Measurements from ENCODE around the gene USP7. TPM values are rescaled to one million over a fixed set of nuclear protein-coding genes. Genes with fewer than 3 reads are reported as not detected.

The USP7 gene
- total RNA-seq, 2 experiments from 2014 or later, result 259 to 268 TPM

- intact Hi-C loops (cut with DNase I, micrococcal nuclease), result loop anchor here in 1 of 2 experiments (10.0 kb wide), 1 partner anchor 1881 kb away; the partner anchor contains the start of gene NUBP1
- Histone ChIP-seq H3K36me3 (ENCODE audit: insufficient read depth, low read length) (peaks cover 4% of the 10 kb centered on the region), H3K4me3 (ENCODE audit: low read length) (no peak overlapping the region), H3K9me3 (ENCODE audit: control insufficient read depth in 1 of 2, insufficient read depth in 1 of 2, low read length in 2 of 2) (no peaks in the 10 kb centered on the region), H3K4me1 (ENCODE audit: insufficient read depth, low read length) (peaks cover 39% of the 10 kb centered on the region), H3K27me3 (ENCODE audit: control insufficient read depth in 1 of 2, insufficient read depth in 2 of 2, low read length in 2 of 2) (no peaks in the 10 kb centered on the region), H3K27ac (ENCODE audit: low read depth in 1 of 2, low read length in 2 of 2) (no peak overlapping the region)
- Mint-ChIP-seq H3K4me1 (ENCODE audit: low read depth) (peaks cover 36% of the 10 kb centered on the region), H3K4me3 (peak overlapping the region; percentile 30), H3K36me3 (ENCODE audit: low read depth) (peaks cover 12% of the 10 kb centered on the region), H3K27ac (peak overlapping the region; percentile 40), H3K27me3 (no peaks in the 10 kb centered on the region), H3K9me3 (no peaks in the 10 kb centered on the region)
- CTCF ChIA-PET, result no interaction called here
- DNase-seq (no peak), ATAC-seq (ENCODE audit: poor library complexity) (no peak)
- no peak for TF ChIP-seq CTCF (IDR thresholded peaks at IDR 0.05)
- POLR2A ChIA-PET, result interaction anchor here (1.2 kb wide), 1 partner anchor 12 kb away, joined by 3 read pairs; no protein-coding TSS in a partner anchor
These were observed 99.9 kb downstream of the USP7 start for GRCh38 chr16:8863594-8864424.

DNA sequence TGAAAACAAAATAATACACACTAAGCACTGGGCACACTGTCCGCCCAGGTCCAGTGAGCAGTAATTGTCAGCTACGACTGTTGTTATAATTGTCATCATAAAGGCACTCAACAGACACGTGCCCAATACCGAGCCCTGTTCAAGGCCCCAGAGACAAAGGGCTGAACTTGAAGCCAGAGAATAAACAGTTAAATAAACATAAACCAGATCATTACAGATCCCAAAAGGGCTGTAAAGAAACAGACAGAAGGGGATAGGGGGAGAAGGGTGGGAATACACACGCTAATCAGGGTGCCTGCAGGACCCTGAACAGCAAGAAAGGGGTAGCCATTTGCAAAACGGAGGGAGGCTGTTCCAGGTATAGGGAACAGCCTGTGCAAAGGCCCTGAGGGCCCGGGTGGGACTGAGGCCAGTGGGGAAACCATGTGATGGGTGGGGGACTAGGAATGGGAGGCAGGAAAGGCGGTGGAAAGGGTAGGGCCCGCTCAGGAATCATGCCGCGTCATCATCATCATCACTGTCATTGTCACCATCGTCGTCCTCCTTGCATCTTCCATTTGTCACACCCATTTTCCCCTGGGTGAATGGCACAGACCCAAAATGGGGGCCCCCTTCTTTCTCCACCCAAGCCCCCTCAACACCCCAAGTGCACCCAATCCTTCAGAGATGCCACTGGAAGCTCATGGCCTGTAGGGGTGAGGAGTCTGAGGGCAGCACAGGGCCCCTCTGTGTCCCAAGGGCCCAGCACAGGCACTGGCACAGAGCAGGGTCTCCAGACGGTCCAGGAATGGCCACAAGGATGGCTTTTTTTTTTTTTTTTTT is 101.2 kb downstream of the USP7 start:
- Histone ChIP-seq H3K4me1 (ENCODE audit: insufficient read depth, low read length) (peaks cover 34% of the 10 kb centered on the region), H3K27me3 (ENCODE audit: control insufficient read depth in 1 of 2, insufficient read depth in 2 of 2, low read length in 2 of 2) (no peaks in the 10 kb centered on the region), H3K4me3 (ENCODE audit: low read length) (no peak overlapping the region), H3K36me3 (ENCODE audit: insufficient read depth, low read length) (peaks cover 14% of the 10 kb centered on the region), H3K9me3 (ENCODE audit: control insufficient read depth in 1 of 2, insufficient read depth in 1 of 2, low read length in 2 of 2) (no peaks in the 10 kb centered on the region), H3K27ac (ENCODE audit: low read depth in 1 of 2, low read length in 2 of 2) (no peak overlapping the region)
- Mint-ChIP-seq H3K36me3 (ENCODE audit: low read depth) (peaks cover 14% of the 10 kb centered on the region), H3K9me3 (no peaks in the 10 kb centered on the region), H3K27ac (peak overlapping the region; percentile 48), H3K4me3 (peak overlapping the region; percentile 42), H3K27me3 (no peaks in the 10 kb centered on the region), H3K4me1 (ENCODE audit: low read depth) (peaks cover 30% of the 10 kb centered on the region)
- POLR2A ChIA-PET, result no interaction called here
- ATAC-seq (ENCODE audit: poor library complexity) (no peak), DNase-seq (no peak)
- TF ChIP-seq CTCF (IDR thresholded peaks at IDR 0.05), result no peak
- CTCF ChIA-PET, result interaction anchor here (2.0 kb wide), 1 partner anchor 18 kb away, joined by 6 read pairs; no protein-coding TSS in a partner anchor
- intact Hi-C loops (cut with DNase I, micrococcal nuclease), result loop anchor here in 1 of 2 experiments (10.0 kb wide), 1 partner anchor 1882 kb away; the partner anchor contains the start of gene NUBP1

DNA sequence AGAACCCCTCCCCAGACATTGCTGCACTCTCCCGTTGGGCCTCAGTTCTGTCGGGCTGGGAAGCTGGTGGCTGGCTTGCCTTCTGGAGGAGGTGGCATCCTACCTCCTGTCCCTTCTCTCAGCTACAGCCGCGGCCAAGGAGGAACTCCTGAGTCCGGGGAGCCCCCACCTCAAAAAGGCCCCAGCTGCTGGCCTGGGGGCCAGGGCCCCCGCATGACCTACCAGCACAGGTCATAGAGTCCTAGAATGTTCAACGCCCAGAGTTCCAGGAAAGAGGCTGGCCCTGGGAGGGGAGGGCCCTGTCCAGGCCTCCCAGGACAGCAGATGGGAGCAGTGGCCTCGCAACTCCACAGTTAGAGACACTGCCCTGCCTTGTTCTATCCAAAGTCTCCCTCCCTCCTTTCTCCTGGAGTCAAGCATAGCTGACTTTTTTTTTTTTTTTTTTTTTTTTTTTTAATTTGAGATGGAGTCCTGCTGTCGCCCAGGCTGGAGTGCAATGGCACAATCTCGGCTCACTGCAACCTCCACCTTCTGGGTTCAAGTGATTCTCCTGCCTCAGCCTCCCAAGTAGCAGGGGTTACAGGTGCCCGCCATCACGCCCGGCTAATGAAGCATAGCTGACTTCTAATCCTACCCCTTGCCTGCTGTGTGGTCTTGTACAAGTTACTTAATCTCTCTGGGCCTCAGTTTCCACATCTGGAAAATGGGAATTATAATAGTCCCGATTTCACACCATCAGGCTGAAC is 102.0 kb downstream of the USP7 start:
- H3K36me3 Mint-ChIP-seq (ENCODE audit: low read depth), result peaks cover 13% of the 10 kb centered on the region
- intact Hi-C loops (cut with DNase I, micrococcal nuclease), result loop anchor here in 1 of 2 experiments (10.0 kb wide), 1 partner anchor 1883 kb away; the partner anchor contains the start of gene NUBP1
- no peak for ATAC-seq (ENCODE audit: poor library complexity)
- H3K9me3 ChIP-seq (ENCODE audit: control insufficient read depth in 1 of 2, insufficient read depth in 1 of 2, low read length in 2 of 2), result no peaks in the 10 kb centered on the region
- no peak for DNase-seq
- CTCF ChIA-PET, result interaction anchor here (2.0 kb wide), 1 partner anchor 18 kb away, joined by 6 read pairs; no protein-coding TSS in a partner anchor
- peaks cover 30% of the 10 kb centered on the region for H3K4me1 ChIP-seq (ENCODE audit: insufficient read depth, low read length)
- H3K9me3 Mint-ChIP-seq, result no peaks in the 10 kb centered on the region
- H3K27me3 ChIP-seq (ENCODE audit: control insufficient read depth in 1 of 2, insufficient read depth in 2 of 2, low read length in 2 of 2), result no peaks in the 10 kb centered on the region
- no peak overlapping the region for H3K4me3 Mint-ChIP-seq
- TF ChIP-seq CTCF (IDR thresholded peaks at IDR 0.05), result no peak
- no peaks in the 10 kb centered on the region for H3K27me3 Mint-ChIP-seq
- peaks cover 15% of the 10 kb centered on the region for H3K36me3 ChIP-seq (ENCODE audit: insufficient read depth, low read length)
- POLR2A ChIA-PET, result interaction anchor here (0.6 kb wide), 1 partner anchor 39 kb away, joined by 3 read pairs; no protein-coding TSS in a partner anchor
- peaks cover 27% of the 10 kb centered on the region for H3K4me1 Mint-ChIP-seq (ENCODE audit: low read depth)
- peak overlapping the region; percentile 48 for H3K27ac Mint-ChIP-seq
- no peak overlapping the region for H3K27ac ChIP-seq (ENCODE audit: low read depth in 1 of 2, low read length in 2 of 2)
- no peak overlapping the region for H3K4me3 ChIP-seq (ENCODE audit: low read length)

Data from CD4-positive, alpha-beta T cell (primary cell).